Endometrial microvascular endothelial cells (primary cell): Measurements from ENCODE around the gene ADGRL3. TPM values are rescaled to one million over a fixed set of nuclear protein-coding genes. Genes with fewer than 3 reads are reported as not detected.
"Not testable (repeated sequence)": the region's sequence is repeated elsewhere in the genome, so short reads cannot be mapped to it uniquely, and the experiment has no call there.

Source experiments
- in situ Hi-C: cut with HindIII; loops from 2 replicates; pipeline ENCODE4 v1.10.0; 2017; ENCODE audit warnings: low sequenced_read_pairs, low pct_unique_long_range_greater_than_20kb; ENCODE audit errors: inconsistent ontology term
- total RNA-seq: library from RNA; depleted of rRNA; stranded (reverse); fragments of >200 nt; gene quantifications from one replicate; pipeline ENCODE4 v1.2.3, GENCODE V29; 2015; ENCODE audit errors: inconsistent ontology term

The ADGRL3 gene
- total RNA-seq, 1 donor from 2014 or later = 0.46 TPM

DNA sequence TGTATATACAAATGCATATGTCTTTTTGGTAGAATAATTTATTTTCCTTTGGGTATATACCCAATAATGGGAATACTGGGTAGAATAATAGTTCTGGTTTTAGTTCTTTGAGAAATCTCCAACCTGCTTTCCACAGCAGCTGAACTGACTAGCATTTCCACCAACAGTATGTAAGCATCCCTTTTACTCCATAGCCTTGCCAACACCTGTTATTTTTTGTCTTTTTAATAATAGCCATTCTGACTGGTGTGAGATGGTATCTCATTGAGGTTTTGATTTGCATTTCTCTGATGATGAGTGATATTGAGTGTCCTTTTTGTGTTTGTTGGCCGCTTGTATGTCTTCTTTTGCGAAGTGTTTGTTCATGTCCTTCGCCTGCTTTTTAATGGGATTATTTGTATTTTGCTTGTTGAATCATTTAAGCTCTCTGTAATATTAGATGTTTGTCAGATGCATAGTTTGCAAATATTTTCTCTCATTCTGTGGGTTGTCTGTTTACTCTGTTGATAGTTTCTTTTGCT, 309.7 kb downstream of the ADGRL3 start:
- in situ Hi-C loops = not testable (repeated sequence)

DNA sequence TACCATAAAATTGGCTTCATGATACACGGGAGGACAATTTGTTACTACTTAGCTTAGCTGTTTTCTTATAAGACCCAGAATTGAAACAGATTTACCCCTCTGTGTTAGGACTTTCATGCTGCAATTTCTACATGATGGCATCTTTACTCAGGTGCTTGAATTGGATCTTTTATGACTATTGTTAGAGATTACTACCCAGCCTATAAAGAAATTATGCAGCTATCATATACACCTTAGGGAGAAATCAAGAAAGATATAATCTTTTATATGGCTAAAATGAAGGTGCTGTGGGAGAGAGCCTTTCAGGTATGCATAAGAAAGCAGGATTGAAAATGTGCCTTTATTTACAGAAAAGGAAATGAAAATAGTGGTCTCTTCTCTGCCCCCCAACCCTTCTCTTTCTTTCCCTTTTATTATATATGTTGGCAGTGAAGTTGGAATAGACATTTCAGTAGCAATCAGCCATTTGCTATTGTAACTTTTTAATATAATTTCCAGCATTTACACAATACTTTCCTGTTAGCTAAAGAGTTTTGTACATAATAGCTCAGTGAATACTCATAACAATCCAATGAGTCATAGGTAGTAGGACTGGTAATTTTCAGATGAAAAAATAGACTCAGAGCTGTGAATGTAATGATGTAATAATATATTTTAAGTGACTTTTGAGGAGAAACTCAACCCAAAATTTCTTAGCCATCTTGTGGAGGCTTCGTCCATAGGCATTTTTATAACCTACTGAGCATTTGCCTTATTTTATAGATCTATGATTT, 311.8 kb downstream of the ADGRL3 start:
- in situ Hi-C loops = no loop called here

DNA sequence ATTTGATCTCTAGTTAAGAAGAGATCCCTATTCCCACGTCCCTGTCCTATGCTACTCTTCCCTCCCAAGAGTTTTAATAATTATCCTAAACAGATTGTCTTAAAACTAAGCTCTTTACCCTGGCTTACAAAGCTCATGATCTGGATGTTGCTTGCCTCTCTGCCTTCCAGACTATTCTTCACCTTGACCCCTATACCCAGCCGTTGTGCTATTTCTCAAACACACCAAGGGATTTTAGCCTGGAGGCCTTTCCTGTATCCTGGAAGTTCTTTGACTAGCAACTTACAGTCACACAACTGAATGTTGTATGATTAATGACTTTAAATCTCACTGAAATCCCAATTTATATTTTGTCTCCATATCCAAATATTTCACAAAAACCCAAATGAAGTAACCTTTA, 314.9 kb downstream of the ADGRL3 start:
- in situ Hi-C loops = no loop called here

DNA sequence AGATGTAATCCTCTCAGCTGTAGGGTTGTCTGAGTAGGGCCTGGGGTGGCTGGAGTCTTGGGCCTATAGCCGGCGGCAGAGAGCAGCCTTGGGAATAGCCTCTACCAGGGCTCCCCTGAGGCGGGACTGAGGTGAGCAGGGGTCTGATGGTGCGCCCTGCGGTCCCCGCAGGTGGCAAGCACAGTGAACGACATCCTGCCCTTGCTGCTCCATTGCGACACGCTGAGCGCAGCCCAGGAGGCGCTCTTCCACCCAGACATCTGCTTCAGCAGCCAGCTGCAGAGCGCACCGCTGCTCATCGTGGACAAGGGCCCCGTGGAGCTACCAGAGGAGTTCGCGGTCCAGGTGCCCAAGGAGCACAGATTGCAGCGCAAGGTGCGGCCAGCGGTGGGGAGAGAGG, 317.0 kb downstream of the ADGRL3 start:
- in situ Hi-C loops = no loop called here

DNA sequence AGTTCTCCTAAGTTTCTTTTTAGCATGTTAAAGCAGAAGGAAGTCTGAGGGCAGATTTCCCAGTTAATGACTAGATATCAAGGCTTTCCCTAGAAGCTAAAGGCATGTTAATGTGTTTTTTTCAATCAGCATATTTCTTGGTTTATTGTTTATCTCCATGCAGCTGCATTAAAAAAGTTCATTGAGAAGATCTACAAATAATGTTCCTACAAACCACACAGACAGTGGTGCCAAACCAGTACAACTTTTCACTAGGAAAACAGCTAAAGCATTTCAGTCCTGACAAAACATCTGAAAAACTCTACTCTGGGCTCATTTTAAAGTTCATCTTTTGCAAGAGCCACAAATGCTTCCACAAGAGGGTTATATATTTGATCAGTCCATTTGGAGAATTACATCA, 320.0 kb downstream of the ADGRL3 start:
- in situ Hi-C loops = no loop called here

DNA sequence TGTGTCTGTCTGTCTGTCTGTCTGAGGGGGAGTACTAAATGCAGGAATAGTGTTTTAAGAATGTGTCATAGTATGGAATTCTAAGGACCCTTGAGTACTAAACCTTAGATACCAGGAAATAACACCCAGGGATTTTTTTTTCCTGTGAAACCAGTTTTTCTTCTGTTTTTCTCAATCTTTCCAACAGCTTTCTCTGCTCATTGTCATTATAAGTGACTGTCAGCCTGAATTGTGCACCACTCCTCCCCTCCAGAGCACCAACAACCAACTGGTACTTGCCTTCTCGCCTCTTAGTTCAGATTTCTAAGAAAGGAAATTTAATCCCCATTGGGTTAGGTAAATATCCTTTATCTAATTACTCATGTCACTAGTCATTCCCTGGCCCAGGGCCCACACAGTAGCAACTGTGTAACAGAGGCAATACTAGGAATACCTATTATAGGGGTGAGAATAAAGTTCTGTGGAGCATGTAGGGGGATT, 320.6 kb downstream of the ADGRL3 start:
- in situ Hi-C loops = no loop called here

DNA sequence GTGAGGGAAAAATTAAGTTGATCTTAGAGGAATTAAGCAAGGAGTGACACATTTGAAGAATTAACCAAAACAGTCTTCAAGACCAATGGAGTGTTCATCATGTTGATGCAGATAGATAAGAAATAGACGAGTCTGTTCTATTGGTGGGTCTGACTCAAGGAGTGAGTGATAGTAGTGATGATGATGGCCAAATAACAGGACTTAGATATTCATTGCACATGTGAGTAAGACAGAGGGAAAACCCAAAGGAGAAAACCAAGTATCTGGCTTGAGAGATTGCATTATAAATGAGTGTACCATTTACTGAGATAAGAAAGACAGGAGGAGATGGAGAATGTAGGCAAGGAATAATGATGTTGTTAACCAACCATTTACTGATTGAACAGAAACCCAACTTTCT, 321.3 kb downstream of the ADGRL3 start:
- in situ Hi-C loops = no loop called here

DNA sequence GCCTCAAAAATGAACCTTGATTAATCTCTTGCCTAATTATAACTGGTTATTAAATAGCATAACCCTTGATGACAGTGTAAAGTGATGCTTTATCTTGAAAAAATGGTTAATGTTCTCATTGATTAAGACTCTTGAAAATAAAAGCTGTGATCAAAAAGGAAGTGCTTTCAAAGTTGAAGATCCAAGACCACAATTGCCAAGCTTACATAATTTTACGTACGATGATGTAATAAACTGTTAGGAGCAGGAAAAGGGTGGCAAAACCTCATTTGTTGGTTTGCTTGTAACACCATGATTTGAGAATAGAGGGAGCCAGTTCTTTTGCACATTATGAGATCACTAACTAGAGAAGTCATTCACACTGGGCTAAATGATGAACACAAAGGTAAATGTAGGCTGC, 322.2 kb downstream of the ADGRL3 start:
- in situ Hi-C loops = no loop called here

DNA sequence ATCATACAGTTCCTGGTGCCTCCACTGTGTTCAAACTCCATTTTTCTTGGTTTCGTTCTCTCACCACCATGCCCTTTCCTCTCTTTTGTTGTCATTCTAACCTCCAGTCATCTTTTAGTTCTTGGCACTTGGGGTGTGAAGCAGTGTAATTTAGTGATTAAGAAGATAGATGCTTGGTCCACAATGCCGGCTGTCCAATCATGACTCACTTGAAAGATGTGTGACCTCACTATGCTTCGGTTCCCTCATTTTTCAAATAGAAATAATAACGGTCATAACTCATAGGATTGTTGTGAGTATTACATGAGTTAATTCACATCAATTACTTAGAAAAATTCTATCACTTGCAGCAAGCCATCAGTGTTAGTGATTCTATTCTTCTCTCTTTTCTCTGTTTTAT, 327.8 kb downstream of the ADGRL3 start:
- in situ Hi-C loops = no loop called here

DNA sequence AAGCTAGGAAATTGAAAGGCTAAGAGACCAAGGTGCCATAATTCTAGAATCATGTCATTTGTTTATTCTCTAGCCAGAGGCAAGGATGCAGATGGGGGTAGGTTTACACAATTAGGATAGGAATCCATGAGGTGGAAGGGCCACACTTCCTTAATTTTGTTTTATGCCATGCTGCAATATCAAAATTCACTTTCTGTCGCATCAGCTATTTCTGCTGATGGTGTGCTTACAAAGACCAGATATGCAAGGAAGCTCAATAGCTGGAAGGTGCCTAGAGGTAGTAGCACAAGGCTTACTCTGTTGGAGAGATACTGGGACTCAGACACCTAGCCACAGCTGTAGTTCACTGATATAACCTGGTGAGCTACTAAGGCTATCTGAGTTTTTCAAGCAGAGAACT, 328.5 kb downstream of the ADGRL3 start:
- in situ Hi-C loops = no loop called here

DNA sequence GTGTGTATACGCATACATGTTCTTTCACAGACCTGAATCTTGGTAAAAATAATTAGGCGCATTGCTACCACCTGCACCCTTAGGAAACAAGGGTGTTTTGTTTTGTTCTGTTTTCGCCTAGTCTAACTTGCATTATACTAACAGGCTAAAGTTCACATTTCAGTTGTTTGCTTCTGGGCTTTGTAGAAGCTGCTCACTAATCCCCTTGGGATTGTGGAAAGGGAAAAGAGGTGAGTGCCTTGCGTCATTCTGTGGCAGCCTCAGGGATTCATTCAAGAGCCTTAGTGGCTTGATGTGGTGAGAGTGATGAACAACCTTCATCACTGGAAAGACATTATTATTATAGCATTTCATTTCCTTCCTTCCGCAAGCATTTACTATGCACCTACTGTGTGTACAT, 331.1 kb downstream of the ADGRL3 start:
- in situ Hi-C loops = no loop called here

DNA sequence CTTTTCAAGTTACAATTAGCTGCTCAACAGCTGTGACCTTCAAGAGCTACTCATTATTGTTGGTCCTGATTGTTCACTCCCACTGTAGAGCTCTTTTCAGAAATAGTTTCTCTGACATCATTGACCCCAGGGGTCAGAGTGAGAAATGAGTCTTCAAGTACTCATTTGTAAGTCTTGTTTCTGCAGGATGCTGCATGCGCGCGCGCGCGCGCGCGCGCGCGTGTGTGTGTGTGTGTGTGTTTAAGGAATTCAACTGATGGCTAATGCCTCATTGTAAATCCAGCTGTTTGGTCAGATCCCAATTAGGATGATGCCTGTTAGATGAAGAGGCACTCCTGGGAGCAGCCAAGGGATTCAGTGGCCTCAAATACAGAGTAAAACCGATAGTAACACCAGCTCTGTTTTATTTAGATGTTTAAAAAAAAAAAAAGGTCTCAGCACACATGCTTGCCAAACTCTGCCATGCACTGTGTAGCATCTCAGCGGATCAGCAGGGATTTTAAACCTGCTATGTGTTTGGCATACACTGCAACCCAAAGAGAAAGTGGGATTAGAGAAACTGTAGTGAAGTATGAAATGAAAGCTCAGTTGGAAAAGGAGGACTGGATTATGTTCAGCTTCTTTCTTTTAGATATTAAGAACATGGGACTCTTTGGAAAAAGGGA, 332.3 kb downstream of the ADGRL3 start:
- in situ Hi-C loops = no loop called here

DNA sequence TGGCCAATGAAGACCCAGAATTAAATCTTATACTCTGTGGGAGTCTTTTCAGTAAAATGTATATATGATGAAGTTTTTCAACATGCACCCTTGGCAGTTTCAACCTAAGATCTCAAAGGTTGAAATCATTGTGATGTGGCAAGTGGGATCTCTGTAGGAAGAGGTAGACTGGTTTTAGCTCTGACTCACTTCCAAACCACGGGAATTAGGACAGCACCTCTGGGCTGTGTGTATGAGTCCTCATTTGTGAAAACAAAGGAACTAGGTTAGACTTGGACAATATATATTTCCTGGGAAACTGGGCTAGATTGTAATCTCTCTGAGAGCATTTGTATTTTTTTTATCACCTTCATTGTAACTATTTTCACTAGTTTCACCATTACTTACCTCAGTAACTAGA, 333.0 kb downstream of the ADGRL3 start:
- in situ Hi-C loops = no loop called here

DNA sequence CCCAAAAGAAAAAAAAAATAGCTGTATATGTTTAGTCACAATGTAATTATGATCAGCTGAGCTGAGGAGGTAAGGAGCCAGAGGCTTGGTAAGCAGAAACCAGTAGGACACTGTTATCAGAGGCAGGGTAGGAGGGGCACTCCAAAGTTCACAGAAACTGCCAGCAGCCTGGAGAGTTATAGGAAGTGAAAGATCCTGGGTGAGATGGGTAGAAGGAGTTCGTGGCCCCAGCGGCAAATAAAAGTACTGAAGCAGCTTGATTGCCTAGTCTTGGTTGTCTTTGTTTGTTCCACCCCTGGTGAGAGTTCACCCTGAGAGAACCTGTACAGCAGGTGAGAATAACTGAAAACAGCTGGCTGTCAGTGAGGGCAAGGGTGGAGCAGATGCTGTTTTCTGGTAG, 340.8 kb downstream of the ADGRL3 start:
- in situ Hi-C loops = no loop called here

DNA sequence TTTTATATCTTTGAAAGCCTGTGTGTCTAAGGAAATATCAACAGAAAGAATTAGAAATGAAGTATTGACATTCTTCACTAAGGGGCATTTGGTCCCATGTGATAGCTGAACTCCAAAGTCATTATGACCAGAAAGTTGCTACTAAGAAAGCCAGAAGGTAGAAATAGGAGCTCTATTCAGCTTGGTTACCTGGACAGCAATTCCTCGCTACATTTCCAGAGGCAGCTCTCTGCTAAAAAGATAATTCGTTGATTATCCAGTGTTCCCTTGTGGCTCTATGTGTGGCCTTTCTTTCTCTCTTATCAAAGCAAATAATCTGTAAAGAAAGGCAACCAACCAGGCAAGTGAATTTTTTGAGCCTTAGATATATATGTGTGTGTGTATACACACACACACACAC, 341.3 kb downstream of the ADGRL3 start:
- in situ Hi-C loops = no loop called here

DNA sequence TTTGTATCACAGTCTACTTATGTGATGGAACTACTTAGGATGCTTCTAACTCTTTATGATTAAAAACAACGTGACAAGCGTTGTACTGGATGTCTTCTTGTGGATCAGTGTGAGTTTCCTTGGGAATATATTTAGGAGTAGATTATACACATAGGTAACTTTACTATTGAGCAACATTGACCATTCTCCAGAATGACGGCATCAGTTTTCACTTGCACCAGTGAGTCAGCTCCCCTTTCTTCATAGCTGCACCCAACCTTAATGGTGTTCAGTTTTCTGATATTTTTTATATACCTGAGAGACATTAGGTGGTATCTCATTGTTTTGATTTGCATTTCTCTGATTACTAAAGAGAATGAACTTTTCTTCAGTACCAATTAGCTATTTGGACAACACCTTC, 343.9 kb downstream of the ADGRL3 start:
- in situ Hi-C loops = no loop called here

DNA sequence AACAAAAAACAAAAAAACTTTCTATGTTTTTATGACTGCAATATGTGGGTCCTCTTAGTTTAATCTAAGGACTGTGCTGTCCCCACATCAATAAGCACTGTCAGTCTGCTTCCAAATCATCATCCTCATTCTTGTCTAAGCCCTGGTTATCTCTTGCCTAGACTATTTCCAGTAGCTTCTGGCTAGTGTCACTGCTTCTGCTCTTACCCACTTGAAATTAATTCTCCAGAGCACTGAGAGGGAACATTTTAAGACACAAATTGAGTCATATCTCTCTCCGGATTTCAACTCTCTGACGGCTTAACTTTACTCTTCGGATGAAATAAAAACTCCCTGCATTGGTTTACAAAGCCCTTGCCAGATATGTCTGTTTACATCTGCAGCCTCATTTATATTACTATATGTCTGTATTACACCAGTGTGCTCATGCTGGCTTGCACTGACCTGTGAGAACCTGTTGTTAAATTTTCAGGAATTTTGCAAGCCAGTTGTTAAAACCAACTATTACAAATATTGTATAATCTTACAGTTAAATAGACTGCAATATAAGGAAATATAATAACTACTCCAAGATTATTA, 345.9 kb downstream of the ADGRL3 start:
- in situ Hi-C loops = no loop called here

DNA sequence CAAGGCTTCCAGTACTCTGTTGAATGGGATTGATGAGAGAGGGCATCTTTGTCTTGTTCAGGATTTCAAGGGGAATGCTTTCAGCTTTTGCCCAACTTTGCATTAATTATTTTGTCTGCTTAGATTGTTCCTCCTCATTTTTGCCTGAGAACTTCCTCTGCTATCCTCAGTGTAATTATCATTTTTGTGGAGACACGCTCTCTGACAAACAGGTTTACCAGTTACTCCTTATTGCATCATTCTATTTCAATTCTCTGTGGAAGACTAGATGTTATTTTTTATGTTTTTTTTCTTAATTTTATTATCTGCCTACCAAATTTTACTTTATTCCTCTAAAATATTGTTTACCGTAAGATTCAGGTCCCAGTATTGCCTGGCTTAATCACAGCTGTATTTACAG, 349.2 kb downstream of the ADGRL3 start:
- in situ Hi-C loops = no loop called here

DNA sequence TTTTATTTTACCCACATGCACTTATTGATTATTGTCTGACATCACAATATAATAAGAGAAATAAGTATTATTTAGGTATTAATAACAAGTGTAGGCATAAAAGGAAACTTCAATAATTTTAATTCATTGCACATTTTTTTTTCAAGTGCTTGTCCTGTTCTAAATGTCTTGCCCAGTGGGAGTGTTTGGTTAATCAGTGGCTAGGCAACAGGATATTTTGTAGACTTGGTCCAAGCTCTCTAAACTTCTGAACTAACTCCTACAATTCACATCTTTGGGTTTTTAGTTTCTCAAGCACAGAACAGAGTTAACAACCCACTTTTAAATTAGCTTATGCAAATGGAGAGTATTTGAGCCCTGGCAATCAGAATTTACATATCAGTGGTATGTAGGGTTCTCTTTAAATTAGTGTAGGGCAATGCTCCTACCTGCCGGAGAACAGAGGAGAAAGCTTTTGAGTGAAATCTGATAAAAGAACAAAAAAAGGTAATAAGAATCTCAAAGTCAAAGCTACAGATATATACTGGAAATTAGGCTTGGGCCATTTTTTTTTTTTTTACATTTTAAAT, 353.5 kb downstream of the ADGRL3 start:
- in situ Hi-C loops = no loop called here

DNA sequence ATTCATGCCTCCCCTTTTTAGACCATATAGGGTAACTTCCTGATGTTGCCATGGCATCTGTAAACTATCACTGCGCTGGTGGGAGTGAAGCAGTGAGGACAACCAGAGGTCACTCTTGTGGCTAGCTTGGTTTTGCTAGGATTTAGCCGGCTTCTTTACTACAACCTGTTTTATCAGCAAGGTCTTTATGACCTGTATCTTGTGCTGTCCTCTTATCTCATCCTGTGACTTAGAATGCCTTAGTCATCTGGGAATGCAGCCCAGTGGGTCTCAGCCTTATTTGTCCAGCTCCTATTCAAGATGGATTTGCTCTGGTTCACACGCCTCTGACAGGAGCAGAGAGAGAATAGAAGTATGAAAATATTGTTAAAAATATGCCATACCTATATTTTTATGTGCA, 355.7 kb downstream of the ADGRL3 start:
- in situ Hi-C loops = no loop called here
